H7 (cell line): Measurements from ENCODE around the gene PRSS2. TPM values are rescaled to one million over a fixed set of nuclear protein-coding genes. Genes with fewer than 3 reads are reported as not detected.
"Not testable (repeated sequence)": the region's sequence is repeated elsewhere in the genome, so short reads cannot be mapped to it uniquely, and the experiment has no call there.

ENCODE experiments used
- DNase-seq: peaks from one replicate; pipeline ENCODE4 v3.0.0; 2012
- H3K27me3 ChIP-seq: 2 replicates; pipeline ENCODE4 v1.6.0; 2011; ENCODE audit warnings: mild to moderate bottlenecking, low read length; ENCODE audit not compliant: control insufficient read depth, insufficient read depth
- H3K36me3 ChIP-seq: replicated peaks from 2 replicates; pipeline ENCODE4 v1.5.1; 2011; ENCODE audit warnings: low read length; ENCODE audit not compliant: control insufficient read depth, insufficient read depth
- H3K4me3 ChIP-seq: 2 replicates; pipeline ENCODE4 v1.5.1; 2011; ENCODE audit warnings: low read depth, mild to moderate bottlenecking, control low read depth, low read length, moderate library complexity; ENCODE audit not compliant: insufficient read depth
- total RNA-seq: library from RNA; depleted of rRNA; stranded (reverse); fragments of >200 nt; shearing (Covaris generic); gene quantifications from 2 replicates; pipeline ENCODE4 v1.2.3, GENCODE V29; 2014

PRSS2 gene
- total RNA-seq, 1 experiment from 2014 or later = 0.97 TPM

DNA sequence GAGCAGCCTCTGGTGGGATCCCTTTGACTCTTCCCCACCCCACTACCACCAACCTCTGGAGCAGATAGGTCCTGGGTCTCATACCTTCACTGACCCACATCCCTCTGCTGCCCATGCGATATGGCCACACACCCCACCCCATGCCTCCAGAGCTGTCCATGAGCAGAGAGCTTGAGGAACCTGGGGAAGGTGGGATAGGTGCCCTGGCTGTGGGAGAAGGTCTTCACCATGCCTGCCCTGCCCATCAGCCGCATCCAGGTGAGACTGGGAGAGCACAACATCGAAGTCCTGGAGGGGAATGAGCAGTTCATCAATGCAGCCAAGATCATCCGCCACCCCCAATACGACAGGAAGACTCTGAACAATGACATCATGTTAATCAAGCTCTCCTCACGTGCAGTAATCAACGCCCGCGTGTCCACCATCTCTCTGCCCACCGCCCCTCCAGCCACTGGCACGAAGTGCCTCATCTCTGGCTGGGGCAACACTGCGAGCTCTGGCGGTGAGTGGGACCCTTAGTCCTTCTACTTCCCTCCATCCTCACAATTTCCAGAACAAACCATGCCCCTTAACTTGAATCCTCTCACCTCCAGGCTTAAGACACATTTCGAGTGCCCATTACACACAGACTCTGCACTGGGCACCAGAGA lies 19.1 kb upstream of the PRSS2 start:
- H3K27me3 ChIP-seq, H3K4me3 ChIP-seq, DNase-seq, H3K36me3 ChIP-seq: not testable (repeated sequence)

DNA sequence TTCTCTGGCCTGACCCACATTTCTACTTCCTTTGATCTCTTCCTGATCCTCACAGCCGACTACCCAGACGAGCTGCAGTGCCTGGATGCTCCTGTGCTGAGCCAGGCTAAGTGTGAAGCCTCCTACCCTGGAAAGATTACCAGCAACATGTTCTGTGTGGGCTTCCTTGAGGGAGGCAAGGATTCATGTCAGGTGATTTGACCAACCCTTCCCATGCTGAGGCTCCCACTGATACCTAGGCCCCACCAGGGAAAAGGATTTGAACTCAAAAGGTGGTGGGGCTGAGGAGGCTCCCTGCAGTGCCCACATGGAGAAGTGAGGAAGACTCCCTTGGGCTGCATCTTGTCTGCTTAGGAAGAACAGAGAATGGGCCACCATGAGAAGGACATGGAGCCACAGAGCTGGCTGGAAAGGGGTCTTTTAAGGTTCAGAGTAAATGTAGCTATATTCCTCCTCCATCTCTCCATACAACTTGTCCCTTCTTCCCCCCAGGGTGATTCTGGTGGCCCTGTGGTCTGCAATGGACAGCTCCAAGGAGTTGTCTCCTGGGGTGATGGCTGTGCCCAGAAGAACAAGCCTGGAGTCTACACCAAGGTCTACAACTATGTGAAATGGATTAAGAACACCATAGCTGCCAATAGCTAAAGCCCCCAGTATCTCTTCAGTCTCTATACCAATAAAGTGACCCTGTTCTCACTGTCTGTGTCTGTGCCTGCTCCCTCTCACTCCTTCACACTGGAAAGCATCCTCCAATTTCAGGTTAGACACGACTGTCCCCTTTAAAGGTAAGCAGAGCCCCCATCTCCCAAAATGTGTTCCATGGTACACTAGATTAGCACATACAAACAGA lies 18.2 kb upstream of the PRSS2 start:
- no peak overlapping the region for H3K4me3 ChIP-seq
- no peak for DNase-seq
- H3K36me3 ChIP-seq = no peaks in the 10 kb centered on the region
- H3K27me3 ChIP-seq = no peaks in the 10 kb centered on the region

DNA sequence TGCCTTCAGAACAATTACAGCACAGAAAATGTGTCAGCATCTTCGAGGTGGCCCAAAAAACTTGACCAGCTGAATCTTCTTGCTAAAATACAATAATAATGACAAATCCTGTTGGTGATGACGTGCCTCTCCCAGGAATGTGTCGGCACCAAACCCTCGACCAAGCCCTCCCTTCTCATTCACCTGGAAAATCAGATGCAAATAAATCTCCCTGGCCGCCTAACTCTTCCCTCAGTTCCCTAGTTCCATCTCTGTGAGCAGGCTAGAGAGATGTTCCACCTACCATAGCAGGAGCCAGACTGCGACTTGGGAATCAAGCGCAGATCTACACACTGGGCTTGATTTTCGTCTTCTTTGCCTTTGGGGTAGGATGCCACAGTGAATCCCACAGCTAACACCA lies 17.4 kb upstream of the PRSS2 start:
- Histone ChIP-seq H3K27me3 (no peaks in the 10 kb centered on the region), H3K4me3 (no peak overlapping the region), H3K36me3 (no peaks in the 10 kb centered on the region)
- no peak for DNase-seq

DNA sequence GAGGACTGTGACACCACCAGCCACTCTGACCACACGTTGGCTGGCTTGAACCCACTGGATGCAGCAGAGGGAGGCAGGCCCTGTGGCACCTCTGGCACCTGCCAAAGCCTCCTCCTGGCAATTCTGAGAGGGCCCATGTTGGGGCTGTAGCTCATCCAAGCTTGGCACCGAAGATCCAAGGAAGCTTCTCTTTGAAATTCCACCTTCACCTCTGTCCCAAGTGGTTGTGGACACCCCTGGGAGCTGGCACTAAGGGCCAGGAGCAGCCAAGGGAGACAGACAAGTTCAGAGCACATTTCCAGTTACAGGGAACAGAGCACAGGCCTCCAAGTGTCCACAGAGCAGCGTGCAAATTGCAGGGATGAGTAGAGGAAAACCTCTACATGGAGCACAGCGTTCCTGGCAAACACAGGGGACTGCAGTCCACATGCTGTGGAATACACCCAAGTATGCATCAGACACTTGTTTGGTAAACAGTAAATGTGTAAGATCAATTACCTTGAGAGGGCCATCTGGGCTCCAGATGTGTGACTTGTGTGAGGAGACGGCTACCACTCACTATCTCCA lies 16.8 kb upstream of the PRSS2 start:
- H3K27me3 ChIP-seq, H3K4me3 ChIP-seq, H3K36me3 ChIP-seq, DNase-seq: not testable (repeated sequence)

DNA sequence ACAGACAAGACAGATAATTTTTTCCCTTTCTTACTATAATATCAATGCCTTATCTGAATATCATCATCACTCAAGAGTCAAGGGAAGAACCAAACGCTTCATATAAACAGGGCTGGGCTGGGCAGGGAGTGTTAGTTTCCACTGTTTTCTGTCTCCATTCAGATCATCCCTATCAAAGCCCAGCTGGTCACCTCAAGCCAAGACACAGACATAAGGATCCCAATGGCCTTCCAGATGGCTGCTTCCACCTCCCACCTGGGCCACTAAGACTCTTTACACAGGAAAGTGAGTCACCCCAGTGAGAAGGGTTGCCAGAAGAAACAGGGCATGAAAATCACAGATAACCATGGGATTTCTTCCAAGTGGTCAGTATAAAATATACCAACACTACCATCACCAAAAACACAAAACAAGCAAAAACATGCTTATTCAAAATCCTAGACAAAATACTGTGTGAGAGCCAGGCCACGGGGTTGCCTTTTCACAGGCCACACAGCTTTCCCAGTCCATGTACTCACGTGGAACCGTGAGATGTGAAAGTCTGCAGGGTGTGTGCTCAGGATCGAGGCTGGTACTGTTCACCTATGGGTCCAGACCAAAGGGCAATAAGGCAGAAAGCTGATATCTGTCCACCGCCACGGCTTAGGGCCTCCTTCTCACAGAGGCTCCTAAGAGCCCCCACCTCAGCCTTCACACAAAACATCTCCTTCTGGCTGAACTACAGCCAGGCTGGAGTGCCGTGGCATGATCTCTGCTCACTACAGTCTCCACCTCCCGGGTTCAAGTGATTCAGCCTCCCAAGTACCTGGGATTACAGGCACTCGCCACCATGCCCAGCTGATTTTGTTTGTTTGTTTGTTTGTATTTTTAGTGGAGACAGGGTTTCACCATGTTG lies 15.8 kb upstream of the PRSS2 start:
- Histone ChIP-seq H3K27me3 (no peaks in the 10 kb centered on the region), H3K4me3 (no peak overlapping the region), H3K36me3 (no peaks in the 10 kb centered on the region)
- DNase-seq = no peak

DNA sequence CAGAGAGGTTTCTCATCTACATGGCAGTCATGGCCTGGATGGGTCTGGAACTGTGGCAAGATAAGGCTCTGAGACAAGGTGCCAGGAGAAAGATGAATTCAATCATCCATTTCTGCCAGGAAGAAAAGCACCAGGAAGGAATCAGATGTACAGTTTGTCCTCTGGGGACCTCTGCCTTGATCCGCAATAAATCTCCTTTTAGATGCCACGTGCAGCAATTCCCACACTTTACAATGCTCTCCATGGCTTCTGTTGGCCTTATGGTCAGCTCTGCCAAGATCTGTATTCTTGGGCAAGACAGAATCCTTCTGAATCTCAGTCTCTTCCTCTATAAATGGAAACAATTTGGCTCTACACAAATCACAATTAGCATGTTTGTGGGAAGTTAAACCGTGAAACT lies 12.5 kb upstream of the PRSS2 start:
- not testable (repeated sequence) for DNase-seq, H3K4me3 ChIP-seq, H3K27me3 ChIP-seq, H3K36me3 ChIP-seq

DNA sequence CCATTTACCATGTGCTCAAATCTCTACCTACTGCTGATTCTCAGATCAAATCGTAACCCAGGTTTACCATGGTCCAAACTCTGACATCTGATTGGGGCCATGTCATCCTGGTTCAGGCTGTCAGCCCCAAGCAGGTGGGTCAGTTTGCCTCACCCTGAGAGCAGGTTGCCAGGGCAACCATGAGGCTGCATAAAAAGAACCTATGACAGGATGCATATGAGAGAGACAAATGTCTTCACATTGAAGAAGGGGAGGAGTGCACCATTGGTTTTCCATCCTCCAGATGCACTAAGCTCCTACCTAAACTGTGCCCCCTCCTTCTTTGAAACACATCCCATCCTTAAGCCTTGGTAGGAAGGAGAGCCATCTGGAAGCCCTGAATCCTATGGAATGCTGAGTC lies 11.3 kb upstream of the PRSS2 start:
- Histone ChIP-seq H3K36me3 (no peaks in the 10 kb centered on the region), H3K27me3 (no peaks in the 10 kb centered on the region), H3K4me3 (no peak overlapping the region)
- no peak for DNase-seq

DNA sequence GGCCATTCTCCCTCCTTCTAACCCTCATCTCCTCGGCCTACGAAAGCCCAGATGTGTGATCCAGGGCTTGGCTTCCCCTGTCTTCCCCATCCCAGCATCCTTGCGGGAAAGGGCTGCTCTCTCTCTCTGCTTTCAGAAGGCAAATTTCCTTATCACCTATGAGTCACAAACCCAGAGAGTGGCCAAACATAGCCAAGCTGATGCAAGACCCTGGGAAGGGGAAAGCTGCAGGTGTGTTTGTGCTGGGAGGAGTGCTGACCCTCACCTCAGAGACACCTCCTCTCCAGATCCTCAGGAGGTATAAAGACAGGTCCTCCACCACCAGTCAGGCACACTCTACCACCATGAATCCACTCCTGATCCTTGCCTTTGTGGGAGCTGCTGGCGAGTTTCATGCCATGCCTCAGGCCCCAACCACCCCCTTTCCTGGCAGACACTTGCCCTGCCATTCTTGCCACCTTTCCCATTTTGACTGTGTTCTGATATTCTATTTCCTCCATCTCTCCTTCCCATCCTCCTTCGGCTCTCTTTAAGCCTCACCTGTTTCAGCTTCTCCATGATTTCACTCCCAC lies 10.6 kb upstream of the PRSS2 start:
- H3K36me3 ChIP-seq = no peaks in the 10 kb centered on the region
- no peaks in the 10 kb centered on the region for H3K27me3 ChIP-seq
- no peak overlapping the region for H3K4me3 ChIP-seq
- no peak for DNase-seq

DNA sequence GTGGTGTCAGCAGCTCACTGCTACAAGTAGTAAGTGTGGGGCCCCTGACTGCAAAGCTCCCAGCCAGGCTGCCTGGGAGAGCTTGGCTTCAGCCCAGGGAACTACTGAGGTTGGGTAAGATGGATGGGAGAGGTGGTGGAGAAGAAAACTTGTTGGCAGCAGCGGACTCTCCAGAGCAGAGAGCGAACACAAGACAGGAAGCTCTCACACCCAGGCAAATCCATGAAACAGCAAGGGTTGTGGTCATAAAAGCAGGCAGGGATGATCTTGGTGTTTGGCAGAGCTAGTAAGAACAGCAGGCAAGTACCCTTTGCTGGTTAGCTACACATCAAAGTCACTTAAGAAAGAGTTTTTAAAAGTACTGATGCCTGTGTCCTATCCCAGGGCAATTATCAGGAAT lies 9.2 kb upstream of the PRSS2 start:
- H3K36me3 ChIP-seq, DNase-seq, H3K4me3 ChIP-seq, H3K27me3 ChIP-seq: not testable (repeated sequence)

DNA sequence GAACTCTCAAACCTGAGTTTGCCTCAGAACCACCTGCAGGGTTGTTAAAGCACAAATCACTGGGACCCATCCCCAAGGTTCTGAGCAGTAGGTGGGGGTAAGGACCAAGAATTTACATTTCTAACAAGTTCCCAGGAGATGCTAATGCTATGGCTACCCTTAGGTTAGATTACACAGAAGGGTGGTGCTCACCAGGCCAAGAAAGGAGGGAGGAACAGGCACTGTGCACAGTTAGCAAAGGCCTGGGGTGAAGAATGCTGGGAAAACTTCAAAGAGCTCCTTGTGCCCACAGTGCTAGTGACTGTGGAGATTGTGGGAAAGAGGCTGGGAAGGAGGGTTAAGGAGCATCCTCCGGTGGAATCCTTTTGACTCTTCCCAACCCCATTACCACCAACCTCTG lies 8.7 kb upstream of the PRSS2 start:
- DNase-seq = no peak
- Histone ChIP-seq H3K36me3 (no peaks in the 10 kb centered on the region), H3K27me3 (no peaks in the 10 kb centered on the region), H3K4me3 (no peak overlapping the region)

DNA sequence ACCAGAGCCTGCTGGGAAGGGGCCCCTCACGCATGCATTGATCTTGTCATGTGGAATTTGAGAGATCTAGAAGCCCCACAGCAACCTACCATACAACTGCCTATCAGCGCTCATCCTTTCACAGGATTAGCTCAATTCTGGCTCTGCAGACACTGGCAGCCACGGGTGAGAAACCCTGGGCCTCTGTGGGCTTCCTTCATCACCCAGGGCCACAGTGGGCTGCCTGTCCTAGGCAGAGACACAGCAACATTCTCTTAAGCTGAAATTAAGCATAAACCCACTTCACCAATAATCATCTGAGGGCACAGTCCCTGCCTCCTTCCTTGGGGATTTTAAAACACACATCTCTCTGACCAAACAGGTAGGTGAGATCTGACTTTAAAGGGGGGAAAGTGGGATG lies 3.3 kb upstream of the PRSS2 start:
- DNase-seq = no peak
- no peak overlapping the region for H3K4me3 ChIP-seq
- no peaks in the 10 kb centered on the region for H3K27me3 ChIP-seq
- H3K36me3 ChIP-seq = no peaks in the 10 kb centered on the region

DNA sequence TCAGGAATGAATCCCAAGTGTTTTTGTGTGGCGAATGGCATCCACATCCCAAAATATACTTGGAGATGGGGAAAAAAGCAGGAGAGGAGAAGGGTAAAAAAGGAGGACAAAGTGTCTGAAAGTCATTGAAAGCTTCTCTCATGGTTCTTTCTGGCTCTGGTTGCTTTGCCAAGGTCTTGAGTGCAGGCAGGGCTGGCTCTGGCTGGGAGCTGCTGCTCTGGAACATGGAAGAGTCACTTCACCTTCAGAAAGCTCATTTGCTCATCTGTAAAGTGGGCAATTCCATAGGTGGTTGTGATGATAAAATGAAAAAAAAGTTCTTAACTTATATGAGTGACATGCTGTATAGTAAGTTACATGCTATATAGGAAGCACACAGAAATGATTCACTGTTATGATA lies 2.9 kb upstream of the PRSS2 start:
- no peaks in the 10 kb centered on the region for H3K36me3 ChIP-seq
- no peak for DNase-seq
- no peak overlapping the region for H3K4me3 ChIP-seq
- no peaks in the 10 kb centered on the region for H3K27me3 ChIP-seq

DNA sequence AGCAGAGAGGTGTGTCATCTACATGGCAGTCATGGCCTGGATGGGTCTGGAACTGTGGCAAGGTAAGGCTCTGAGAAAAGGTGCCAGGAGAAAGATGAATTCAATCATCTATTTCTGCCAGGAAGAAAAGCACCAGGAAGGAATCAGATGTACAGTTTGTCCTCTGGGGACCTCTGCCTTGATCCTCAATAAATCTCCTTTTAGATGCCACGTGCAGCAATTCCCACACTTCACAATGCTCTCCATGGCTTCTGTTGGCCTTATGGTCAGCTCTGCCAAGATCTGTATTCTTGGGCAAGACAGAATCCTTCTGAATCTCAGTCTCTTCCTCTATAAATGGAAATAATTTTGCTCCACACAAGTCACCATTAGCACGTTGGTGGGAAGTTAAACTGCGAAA lies 1.9 kb upstream of the PRSS2 start:
- H3K4me3 ChIP-seq, DNase-seq, H3K36me3 ChIP-seq, H3K27me3 ChIP-seq: not testable (repeated sequence)

DNA sequence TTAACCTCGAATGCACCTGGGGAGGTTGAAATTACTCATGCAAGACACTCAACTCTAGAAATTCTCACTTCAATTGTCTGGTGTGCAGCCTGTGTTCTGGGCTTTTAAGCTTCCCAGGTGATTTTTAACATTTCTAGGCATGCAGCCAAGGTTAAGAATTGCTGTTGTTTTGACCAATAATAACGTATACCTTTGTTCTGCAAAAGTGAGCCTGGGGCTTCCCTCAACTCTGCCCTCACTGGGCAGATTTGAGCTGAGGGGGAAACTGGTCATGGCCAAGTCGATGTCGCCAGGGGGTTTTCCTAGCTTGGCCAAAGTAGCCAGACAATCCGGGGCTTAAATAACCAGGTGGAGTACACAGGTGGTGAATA lies 568 bp downstream of the PRSS2 start:
- Histone ChIP-seq H3K27me3 (no peaks in the 10 kb centered on the region), H3K36me3 (no peaks in the 10 kb centered on the region), H3K4me3 (no peak overlapping the region)
- DNase-seq = no peak
